SKM-1 treated with dmso at 0.1 percent for 144 hours (cell line): ENCODE results near the gene TIGD1.

ENCODE experiments used
- DNase-seq: peaks from one replicate; lab custom pipeline; 2025; ENCODE audit not compliant: unreplicated experiment; lab: John Stamatoyannopoulos, UW

TIGD1 gene

GRCh38 chr2:232524771-232525170, 25.6 kb downstream of the TIGD1 start:
- no peak for DNase-seq

GRCh38 chr2:232523682-232524597, 26.4 kb downstream of the TIGD1 start:
- peak; percentile 26 for DNase-seq

GRCh38 chr2:232523402-232523681, 27.0 kb downstream of the TIGD1 start:
- DNase-seq = no peak

GRCh38 chr2:232522623-232523401, 27.5 kb downstream of the TIGD1 start:
- no peak for DNase-seq

- DNase-seq = peak; percentile 11
These were observed 28.3 kb downstream of the TIGD1 start for GRCh38 chr2:232521959-232522622.

GRCh38 chr2:232521098-232521497, 29.3 kb downstream of the TIGD1 start:
- no peak for DNase-seq

GRCh38 chr2:232520489-232520888, 29.9 kb downstream of the TIGD1 start:
- DNase-seq = no peak

- DNase-seq = no peak
These were observed 30.5 kb downstream of the TIGD1 start, which contains the start of gene PRSS56 for GRCh38 chr2:232519581-232520438. TSS of gene PRSS56 (plus strand) at chr2:232520388. CDS start at chr2:232520599, 211 bp downstream.

- DNase-seq = no peak
These were observed 31.5 kb downstream of the TIGD1 start for GRCh38 chr2:232518844-232519243.

- DNase-seq = no peak
These were observed 33.8 kb downstream of the TIGD1 start for GRCh38 chr2:232516551-232516950.

GRCh38 chr2:232515639-232516038, 34.7 kb downstream of the TIGD1 start:
- no peak for DNase-seq

- no peak for DNase-seq
These were observed 37.0 kb downstream of the TIGD1 start for GRCh38 chr2:232513353-232513752.

- DNase-seq = no peak
These were observed 37.8 kb downstream of the TIGD1 start for GRCh38 chr2:232512602-232513001.

- DNase-seq = no peak
These were observed 38.9 kb downstream of the TIGD1 start for GRCh38 chr2:232511336-232511890.

GRCh38 chr2:232508251-232508650, 42.1 kb downstream of the TIGD1 start:
- DNase-seq = no peak

- no peak for DNase-seq
These were observed 43.6 kb downstream of the TIGD1 start for GRCh38 chr2:232506709-232507108.

GRCh38 chr2:232505856-232506255, 44.5 kb downstream of the TIGD1 start:
- no peak for DNase-seq

GRCh38 chr2:232504438-232504837, 45.9 kb downstream of the TIGD1 start:
- DNase-seq = no peak

- DNase-seq = no peak
These were observed 46.5 kb downstream of the TIGD1 start for GRCh38 chr2:232503809-232504323.
